Activated naive CD4-positive, alpha-beta T cell treated with anti-CD3 and anti-CD28 coated beads, Interleukin-2, amount 10 ng/mL, durations not matched to agents 7 days and 5 days (primary cell): ENCODE results near the gene FHIT.

Experiments
- CTCF ChIA-PET: fragments of 350-600 bp; sonication (Branson Sonifier 250); formaldehyde crosslinking; loops from one replicate; lab custom pipeline; 2021; ENCODE audit warnings: antibody characterized with exemption; lab: Charles Lee
- DNase-seq: peaks from one replicate; pipeline ENCODE4 v3.0.0-alpha.2; 2020
- H3K27ac Mint-ChIP-seq: one replicate; pipeline ENCODE4 v1.8.0; 2021; ENCODE audit warnings: mild to moderate bottlenecking, moderate library complexity, mixed read lengths
- H3K27me3 Mint-ChIP-seq: one replicate; pipeline ENCODE4 v1.8.0; 2021; ENCODE audit warnings: mild to moderate bottlenecking, mixed read lengths
- H3K36me3 Mint-ChIP-seq: one replicate; pipeline ENCODE4 v1.8.0; 2021; ENCODE audit warnings: mixed read lengths
- H3K4me1 Mint-ChIP-seq: one replicate; pipeline ENCODE4 v1.8.0; 2021; ENCODE audit warnings: mixed read lengths
- H3K4me3 Mint-ChIP-seq: one replicate; pipeline ENCODE4 v1.8.0; 2021; ENCODE audit warnings: mild to moderate bottlenecking, moderate library complexity, mixed read lengths
- H3K9me3 Mint-ChIP-seq: one replicate; pipeline ENCODE4 v1.8.0; 2021; ENCODE audit warnings: mixed read lengths

FHIT gene

GRCh38 chr3:60445446-60445845 lies 805.8 kb downstream of the FHIT start:
- Mint-ChIP-seq H3K9me3 (peaks cover 9% of the 10 kb centered on the region), H3K27me3 (no peaks in the 10 kb centered on the region), H3K27ac (no peak overlapping the region), H3K36me3 (peaks cover 6% of the 10 kb centered on the region), H3K4me1 (peaks cover 12% of the 10 kb centered on the region), H3K4me3 (no peak overlapping the region)
- DNase-seq, result no peak
- CTCF ChIA-PET, result no interaction called here

DNA sequence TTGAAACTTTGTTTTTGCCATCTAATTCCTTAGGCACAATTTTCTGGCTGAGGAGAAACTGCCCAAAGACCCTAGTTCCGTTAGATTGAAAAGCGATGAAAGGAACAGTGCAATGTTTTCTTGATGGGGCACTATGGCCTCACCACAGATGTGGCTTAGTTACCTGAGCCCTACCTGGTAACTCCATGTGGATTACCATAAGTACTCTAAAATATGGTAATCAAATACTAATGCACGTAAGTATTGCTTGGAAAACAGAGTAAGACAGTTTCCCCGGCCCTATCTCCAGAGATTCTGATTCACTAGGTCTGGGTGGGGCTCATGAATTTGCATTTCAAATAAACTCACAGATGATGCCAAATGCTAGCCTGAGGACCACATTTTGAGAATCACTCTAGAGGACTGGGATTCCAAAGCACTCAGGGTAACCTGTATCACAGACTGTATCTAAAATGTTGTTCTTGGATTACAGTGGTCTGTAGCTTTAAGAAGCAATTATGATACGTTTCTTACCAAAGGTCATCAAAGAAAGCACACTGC lies 806.3 kb downstream of the FHIT start:
- no peaks in the 10 kb centered on the region for H3K27me3 Mint-ChIP-seq
- H3K36me3 Mint-ChIP-seq, result peaks cover 6% of the 10 kb centered on the region
- H3K4me1 Mint-ChIP-seq, result peaks cover 12% of the 10 kb centered on the region
- CTCF ChIA-PET, result no interaction called here
- H3K9me3 Mint-ChIP-seq, result peaks cover 9% of the 10 kb centered on the region
- no peak overlapping the region for H3K4me3 Mint-ChIP-seq
- no peak overlapping the region for H3K27ac Mint-ChIP-seq
- DNase-seq, result no peak

- DNase-seq, result no peak
- H3K4me3 Mint-ChIP-seq, result no peak overlapping the region
- H3K9me3 Mint-ChIP-seq, result peaks cover 9% of the 10 kb centered on the region
- H3K27ac Mint-ChIP-seq, result no peak overlapping the region
- peaks cover 6% of the 10 kb centered on the region for H3K36me3 Mint-ChIP-seq
- H3K4me1 Mint-ChIP-seq, result peaks cover 12% of the 10 kb centered on the region
- CTCF ChIA-PET, result no interaction called here
- H3K27me3 Mint-ChIP-seq, result no peaks in the 10 kb centered on the region
Measured at GRCh38 chr3:60440869-60441268, 810.4 kb downstream of the FHIT start.

GRCh38 chr3:60435941-60436650 lies 815.2 kb downstream of the FHIT start:
- Mint-ChIP-seq H3K27me3 (no peaks in the 10 kb centered on the region), H3K4me1 (peaks cover 11% of the 10 kb centered on the region), H3K4me3 (no peak overlapping the region), H3K27ac (no peak overlapping the region), H3K36me3 (peaks cover 2% of the 10 kb centered on the region), H3K9me3 (no peaks in the 10 kb centered on the region)
- no peak for DNase-seq
- CTCF ChIA-PET, result no interaction called here

GRCh38 chr3:60434950-60435349 lies 816.3 kb downstream of the FHIT start:
- Mint-ChIP-seq H3K4me3 (no peak overlapping the region), H3K36me3 (no peaks in the 10 kb centered on the region), H3K27ac (no peak overlapping the region), H3K9me3 (no peaks in the 10 kb centered on the region), H3K27me3 (no peaks in the 10 kb centered on the region), H3K4me1 (peaks cover 14% of the 10 kb centered on the region)
- no peak for DNase-seq
- CTCF ChIA-PET, result no interaction called here

- CTCF ChIA-PET, result no interaction called here
Measured at GRCh38 chr3:60434323-60434722, 816.9 kb downstream of the FHIT start.

DNA sequence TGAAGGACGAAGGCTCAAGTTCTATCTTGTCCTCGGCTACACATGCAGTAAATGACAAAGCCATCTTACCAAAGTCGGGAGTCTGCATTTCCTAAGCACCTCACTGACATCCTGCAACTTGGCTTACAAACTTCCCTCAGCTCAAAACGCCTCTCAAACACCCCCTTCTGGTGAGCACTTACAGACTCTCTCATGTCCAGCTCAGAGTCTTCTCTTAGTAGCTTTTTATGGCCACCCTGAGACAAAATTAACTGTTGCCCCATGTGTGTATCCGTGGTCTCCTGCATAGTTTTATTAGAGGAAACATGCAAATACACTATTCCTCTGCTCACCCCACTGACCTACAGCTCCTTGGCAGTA lies 819.7 kb downstream of the FHIT start:
- CTCF ChIA-PET, result interaction anchor here (0.5 to 1.4 kb wide), 4 partner anchors 9 to 1223 kb away, joined by 3 to 4 read pairs (median 3); no protein-coding TSS in a partner anchor
- Mint-ChIP-seq H3K36me3 (no peaks in the 10 kb centered on the region), H3K4me1 (peaks cover 23% of the 10 kb centered on the region), H3K27me3 (no peaks in the 10 kb centered on the region), H3K9me3 (no peaks in the 10 kb centered on the region), H3K27ac (no peak overlapping the region), H3K4me3 (no peak overlapping the region)
- DNase-seq, result no peak

More at GRCh38 chr3:60434323-60434722, 816.9 kb downstream of the FHIT start:
- Mint-ChIP-seq H3K4me1 (peaks cover 20% of the 10 kb centered on the region), H3K27ac (no peak overlapping the region), H3K36me3 (no peaks in the 10 kb centered on the region), H3K27me3 (no peaks in the 10 kb centered on the region), H3K9me3 (no peaks in the 10 kb centered on the region), H3K4me3 (no peak overlapping the region)
- no peak for DNase-seq

DNA sequence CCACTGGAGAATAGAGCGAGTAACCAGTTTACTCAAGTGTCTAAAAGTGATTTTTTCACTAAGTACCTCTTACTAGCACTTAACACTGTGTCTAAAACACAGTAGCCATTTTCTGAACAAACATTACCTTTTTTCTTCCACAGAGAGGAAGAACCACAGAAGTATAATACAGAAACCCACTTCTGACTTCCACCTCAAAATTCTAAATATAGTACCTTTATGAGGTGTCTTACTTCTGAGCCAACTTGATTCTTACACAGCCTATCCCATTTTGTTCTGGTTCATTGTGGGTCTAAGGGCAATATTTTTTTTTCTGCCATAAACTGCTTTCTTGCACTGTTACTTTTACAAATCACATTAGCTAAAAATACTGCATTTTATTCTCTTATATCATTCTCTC lies 821.0 kb downstream of the FHIT start:
- CTCF ChIA-PET, result no interaction called here
- no peaks in the 10 kb centered on the region for H3K36me3 Mint-ChIP-seq
- no peaks in the 10 kb centered on the region for H3K27me3 Mint-ChIP-seq
- no peak for DNase-seq
- H3K4me1 Mint-ChIP-seq, result peaks cover 23% of the 10 kb centered on the region
- H3K4me3 Mint-ChIP-seq, result no peak overlapping the region
- H3K9me3 Mint-ChIP-seq, result no peaks in the 10 kb centered on the region
- no peak overlapping the region for H3K27ac Mint-ChIP-seq

- CTCF ChIA-PET, result no interaction called here
- Mint-ChIP-seq H3K9me3 (no peaks in the 10 kb centered on the region), H3K27me3 (no peaks in the 10 kb centered on the region)
Measured at GRCh38 chr3:60427109-60427508, 824.1 kb downstream of the FHIT start.

DNA sequence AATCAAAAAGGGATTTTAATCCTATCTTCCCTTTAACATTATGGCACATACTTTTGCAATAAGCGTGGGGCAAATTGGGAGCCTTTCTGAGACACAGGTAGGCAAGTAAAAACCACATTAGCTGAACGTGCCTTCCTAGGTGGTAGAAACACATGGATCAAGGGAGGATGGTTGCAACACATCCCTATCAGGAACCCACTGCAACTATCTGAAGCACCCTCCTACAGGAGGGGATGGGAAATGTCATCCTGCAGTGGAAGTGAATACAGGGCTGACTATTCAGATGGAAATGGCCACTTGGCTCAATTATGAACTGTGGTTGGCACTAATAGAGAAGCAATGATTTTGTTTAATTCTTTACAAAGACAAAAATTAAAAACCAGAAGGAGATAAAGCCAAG lies 826.3 kb downstream of the FHIT start:
- CTCF ChIA-PET, result no interaction called here
- no peak overlapping the region for H3K4me3 Mint-ChIP-seq
- H3K27ac Mint-ChIP-seq, result no peak overlapping the region
- H3K27me3 Mint-ChIP-seq, result no peaks in the 10 kb centered on the region
- no peaks in the 10 kb centered on the region for H3K36me3 Mint-ChIP-seq
- DNase-seq, result no peak
- peaks cover 9% of the 10 kb centered on the region for H3K4me1 Mint-ChIP-seq
- H3K9me3 Mint-ChIP-seq, result no peaks in the 10 kb centered on the region

More at GRCh38 chr3:60427109-60427508, 824.1 kb downstream of the FHIT start:
- Mint-ChIP-seq H3K36me3 (no peaks in the 10 kb centered on the region), H3K4me3 (no peak overlapping the region), H3K4me1 (peaks cover 23% of the 10 kb centered on the region), H3K27ac (no peak overlapping the region)
- DNase-seq, result no peak

DNA sequence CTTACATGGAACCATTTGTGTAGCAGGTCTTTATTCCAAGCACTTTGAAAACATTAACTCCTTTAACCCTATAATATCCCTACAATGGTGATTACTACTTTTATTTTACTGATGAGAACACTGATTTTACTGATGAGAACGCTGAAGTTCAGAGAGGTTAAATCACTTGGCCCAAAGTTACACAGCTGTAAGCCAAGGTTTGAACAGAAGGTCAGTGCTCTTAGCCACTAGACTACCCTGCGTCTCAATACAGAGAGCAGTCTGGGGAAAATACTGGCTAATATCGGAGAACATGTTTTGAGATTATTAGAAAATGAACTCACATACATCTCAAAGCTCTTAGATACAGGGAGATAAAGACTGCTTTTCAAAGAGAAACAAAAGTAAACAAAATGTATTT lies 827.2 kb downstream of the FHIT start:
- Mint-ChIP-seq H3K4me1 (no peaks in the 10 kb centered on the region), H3K27me3 (no peaks in the 10 kb centered on the region), H3K36me3 (no peaks in the 10 kb centered on the region), H3K4me3 (no peak overlapping the region), H3K27ac (no peak overlapping the region), H3K9me3 (no peaks in the 10 kb centered on the region)
- no peak for DNase-seq
- CTCF ChIA-PET, result no interaction called here

- Mint-ChIP-seq H3K4me1 (no peaks in the 10 kb centered on the region), H3K36me3 (no peaks in the 10 kb centered on the region), H3K9me3 (no peaks in the 10 kb centered on the region), H3K27me3 (no peaks in the 10 kb centered on the region), H3K27ac (no peak overlapping the region), H3K4me3 (no peak overlapping the region)
- DNase-seq, result no peak
- CTCF ChIA-PET, result no interaction called here
Measured at GRCh38 chr3:60423556-60423955, 827.7 kb downstream of the FHIT start.

- no peaks in the 10 kb centered on the region for H3K36me3 Mint-ChIP-seq
- H3K4me1 Mint-ChIP-seq, result no peaks in the 10 kb centered on the region
- CTCF ChIA-PET, result interaction anchor here (0.8 kb wide), 1 partner anchor 9 kb away, joined by 3 read pairs; no protein-coding TSS in a partner anchor
- no peak for DNase-seq
- H3K4me3 Mint-ChIP-seq, result no peak overlapping the region
- no peak overlapping the region for H3K27ac Mint-ChIP-seq
- H3K27me3 Mint-ChIP-seq, result no peaks in the 10 kb centered on the region
- no peaks in the 10 kb centered on the region for H3K9me3 Mint-ChIP-seq
Measured at GRCh38 chr3:60421749-60422446, 829.4 kb downstream of the FHIT start.

DNA sequence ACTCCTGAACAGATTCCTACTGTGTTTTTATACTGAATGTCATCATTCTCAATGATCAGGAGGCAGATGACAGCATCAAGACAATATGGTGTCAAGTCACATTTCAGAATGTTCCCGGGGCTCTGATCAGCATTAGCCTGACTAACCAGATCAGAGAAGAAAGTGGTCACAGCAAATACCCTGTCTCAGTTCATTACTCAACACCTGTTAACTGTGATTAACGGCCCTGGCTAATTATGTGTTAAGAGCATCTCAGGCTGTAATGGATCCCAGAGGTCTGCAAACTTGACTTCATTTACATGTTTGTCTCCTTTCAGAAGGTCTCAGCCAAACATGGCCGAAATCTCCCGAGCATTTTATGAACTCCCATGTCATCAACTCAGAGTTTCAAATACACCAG lies 833.7 kb downstream of the FHIT start:
- no peak for DNase-seq
- Mint-ChIP-seq H3K4me1 (no peaks in the 10 kb centered on the region), H3K4me3 (no peak overlapping the region), H3K27ac (no peak overlapping the region), H3K36me3 (peaks cover 3% of the 10 kb centered on the region), H3K27me3 (no peaks in the 10 kb centered on the region), H3K9me3 (peaks cover 6% of the 10 kb centered on the region)
- CTCF ChIA-PET, result no interaction called here

- no peak for DNase-seq
- H3K27me3 Mint-ChIP-seq, result no peaks in the 10 kb centered on the region
- CTCF ChIA-PET, result no interaction called here
- H3K4me1 Mint-ChIP-seq, result no peaks in the 10 kb centered on the region
- H3K9me3 Mint-ChIP-seq, result peaks cover 6% of the 10 kb centered on the region
- H3K4me3 Mint-ChIP-seq, result no peak overlapping the region
- H3K36me3 Mint-ChIP-seq, result peaks cover 3% of the 10 kb centered on the region
- no peak overlapping the region for H3K27ac Mint-ChIP-seq
Measured at GRCh38 chr3:60414011-60414410, 837.2 kb downstream of the FHIT start.
